GM21717 (cell line): ENCODE measurements around the gene GATA2.

Experiments
- ATAC-seq: cut with Tn5 transposase; IDR thresholded peaks from one replicate; pipeline ENCODE4 v1.9.1; 2021; ENCODE audit warnings: mild to moderate bottlenecking, moderate library complexity; ENCODE audit not compliant: unreplicated experiment

GATA2 gene

DNA sequence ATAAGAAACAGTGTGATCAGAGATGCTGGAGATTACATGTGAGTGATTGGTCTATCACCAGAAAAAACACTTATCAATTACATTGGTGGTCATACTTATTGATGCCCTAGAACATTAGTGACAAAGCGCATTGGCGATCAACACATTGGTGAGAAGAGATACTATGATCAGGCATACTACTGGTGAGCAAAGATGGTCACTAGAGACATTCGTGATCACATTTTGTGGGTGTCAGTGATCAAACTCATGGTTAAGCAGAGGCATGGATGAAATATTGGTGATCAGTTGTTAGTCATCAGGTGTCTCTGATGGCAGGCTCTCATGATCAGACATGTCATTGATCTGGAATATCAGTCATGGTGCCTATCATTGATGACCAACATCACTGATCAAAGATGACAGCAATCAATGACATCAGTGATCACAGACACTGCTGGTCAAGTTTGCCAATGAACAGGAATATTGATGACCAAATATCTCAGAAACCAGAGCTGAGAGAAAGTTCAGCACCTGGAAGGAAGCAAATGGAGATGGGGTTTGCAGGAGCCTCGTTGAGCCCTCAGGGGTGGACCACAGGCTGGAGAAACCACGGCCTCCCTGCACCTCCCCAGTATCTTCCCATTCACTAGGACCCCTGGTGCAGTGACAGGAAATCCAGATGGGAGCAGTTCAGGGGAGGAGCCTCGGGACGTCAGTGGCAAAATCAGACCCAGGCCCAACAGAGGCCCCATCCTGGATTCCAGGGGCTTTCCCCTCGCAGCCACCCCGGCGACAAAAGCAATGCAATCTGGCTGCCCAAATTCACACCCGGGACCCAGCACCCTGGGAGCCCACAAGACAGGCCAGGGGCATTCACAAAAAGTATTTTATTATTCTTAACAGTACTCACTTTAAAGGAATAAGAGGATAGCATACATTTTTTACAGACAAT, 14.2 kb downstream of the GATA2 start:
- no peak for ATAC-seq

DNA sequence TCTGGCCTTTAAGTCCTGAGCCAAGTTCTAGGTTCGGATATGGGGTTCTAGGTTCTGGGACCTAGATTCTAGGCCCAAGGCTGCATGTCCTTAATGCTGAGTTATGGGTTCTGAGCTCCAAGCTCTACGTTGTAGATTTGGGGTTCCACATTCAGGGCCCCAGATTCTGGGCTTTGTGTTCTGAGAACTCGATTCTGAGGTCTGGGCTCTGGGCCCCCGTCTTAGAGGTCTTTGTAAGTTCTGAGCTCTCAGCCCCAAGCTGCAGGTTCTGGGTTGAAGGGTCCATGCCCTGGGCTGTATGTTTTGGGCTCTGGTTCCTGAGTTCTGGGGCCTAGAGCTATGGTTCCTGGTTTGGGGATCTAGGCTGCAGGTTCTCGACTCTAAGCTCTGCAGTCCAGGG, 16.3 kb downstream of the GATA2 start:
- ATAC-seq, result no peak

DNA sequence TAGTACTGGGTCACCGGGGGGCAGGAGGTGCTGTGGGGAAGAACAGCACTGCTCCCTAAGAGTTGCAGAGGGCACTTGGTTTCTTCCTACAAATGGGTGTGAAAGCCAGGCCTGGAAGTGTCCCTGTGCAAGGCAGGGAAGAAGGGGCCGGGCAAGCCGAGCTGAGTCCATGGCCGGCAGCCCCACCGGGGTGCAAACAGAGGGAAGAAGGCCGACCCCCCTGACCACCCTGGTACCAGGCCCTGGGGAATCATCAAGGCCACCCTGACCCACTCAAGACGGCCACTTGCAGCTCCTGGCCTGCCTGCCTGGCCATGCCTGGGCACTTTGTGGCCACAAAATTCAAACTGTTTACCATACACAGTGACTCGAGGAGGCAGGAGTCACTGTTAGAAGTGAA, 17.6 kb downstream of the GATA2 start:
- no peak for ATAC-seq

DNA sequence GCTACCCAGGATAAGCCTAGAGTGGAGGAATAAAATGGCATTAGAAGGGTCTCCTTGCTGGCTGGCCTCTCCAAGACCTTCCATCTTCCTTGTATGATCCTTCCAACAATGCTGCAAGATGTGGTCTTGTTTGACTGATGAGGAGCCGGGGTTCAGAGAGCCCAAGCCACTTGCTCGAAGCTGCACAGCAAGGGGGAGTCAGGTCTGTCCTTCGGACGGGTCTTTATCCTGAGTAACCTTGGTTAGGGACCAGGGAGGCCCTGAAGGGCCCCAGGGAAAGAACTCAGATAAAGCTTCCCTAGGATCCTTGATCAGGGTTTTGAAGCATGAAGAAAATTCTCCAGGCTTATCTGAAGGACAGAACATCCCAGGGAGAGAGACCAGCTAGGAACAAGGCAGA, 19.3 kb downstream of the GATA2 start:
- ATAC-seq, result no peak

DNA sequence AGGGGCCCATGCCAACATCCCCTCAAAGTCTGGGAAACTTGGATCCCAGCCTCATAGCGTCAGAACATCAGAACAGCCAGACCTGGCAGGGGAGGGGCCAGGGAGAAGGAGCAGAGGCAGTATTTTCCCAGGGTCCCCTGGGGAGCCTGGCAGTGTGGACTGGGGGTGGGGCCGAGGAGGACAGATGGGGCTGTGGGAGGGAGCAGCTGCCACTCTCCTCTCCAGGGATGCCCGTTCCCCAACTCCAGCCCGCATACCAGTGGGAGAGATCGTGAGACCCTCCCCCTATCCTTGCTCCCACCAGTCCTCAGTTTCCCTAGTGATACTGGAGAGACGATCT, 19.9 kb downstream of the GATA2 start:
- ATAC-seq, result no peak

DNA sequence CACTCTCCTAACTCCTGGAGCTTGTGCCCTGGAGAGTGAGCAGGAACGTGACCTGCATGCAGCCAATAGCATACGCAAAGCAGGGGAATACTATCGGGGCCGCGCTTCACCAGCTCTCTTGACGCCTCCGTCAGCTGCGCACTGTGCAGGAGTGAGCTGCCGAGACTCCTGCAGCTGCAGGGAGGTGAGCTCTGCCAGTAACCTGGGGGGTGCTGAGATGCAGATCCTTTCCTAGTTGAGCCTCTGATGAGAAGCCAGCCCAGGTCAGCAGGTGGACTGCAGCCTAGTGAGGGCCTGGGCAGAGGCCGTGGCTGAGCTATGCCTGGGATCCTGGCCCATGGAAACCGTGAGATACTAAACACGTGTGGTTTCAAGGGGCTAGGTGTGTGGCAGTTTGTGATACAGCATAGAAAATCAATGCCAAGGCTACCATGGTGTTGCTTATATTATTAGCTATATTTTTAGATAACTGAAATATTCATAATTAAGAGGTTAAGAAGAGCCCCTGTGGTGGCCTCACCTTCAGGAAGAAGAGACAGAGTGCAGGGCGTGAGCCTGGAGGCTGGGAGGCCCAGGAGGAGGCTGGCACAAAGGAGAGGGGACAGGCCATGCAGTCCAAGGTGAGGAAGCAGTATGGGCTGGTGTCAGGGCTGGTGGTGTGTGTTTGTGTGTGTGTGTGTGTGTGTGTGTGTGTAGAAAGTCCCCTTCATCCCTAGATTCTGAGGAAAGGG, 20.4 kb downstream of the GATA2 start:
- no peak for ATAC-seq

DNA sequence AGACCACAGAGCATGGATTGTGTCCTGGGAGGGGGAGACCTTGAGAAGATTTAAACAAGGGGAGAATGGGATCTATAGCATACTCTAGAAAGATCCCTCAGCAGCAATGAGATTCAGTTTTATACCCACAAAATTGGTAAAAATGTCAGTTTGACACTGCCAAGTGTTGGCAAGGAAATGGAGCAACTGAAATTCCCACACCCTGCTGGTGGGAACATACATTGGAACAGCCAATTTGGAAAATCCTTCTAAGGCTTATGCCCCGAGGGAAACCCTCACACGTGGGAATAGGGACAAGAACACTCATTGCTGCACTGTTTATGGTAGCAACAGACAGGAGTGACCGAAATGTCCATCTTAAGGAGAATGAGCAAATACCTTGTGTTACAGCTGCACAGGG, 21.3 kb downstream of the GATA2 start:
- no peak for ATAC-seq

DNA sequence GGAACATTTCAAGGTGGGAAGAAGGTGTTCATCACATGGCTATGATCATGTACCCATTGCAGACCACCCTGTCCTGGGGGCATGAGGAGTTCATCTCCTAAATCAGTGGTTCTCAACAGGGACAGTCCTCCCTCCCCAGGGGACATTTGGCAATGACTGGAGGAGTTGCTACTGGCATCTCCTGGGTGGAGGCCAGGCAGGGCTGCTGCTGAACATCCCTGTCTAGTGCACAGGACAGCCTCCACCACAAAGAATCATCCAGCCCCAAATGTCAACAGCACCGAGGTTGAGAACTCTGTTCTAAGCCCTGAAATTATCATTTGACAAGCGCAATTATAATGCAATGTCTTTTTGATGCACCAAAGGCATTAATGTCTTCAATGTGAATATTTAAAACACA, 21.9 kb downstream of the GATA2 start:
- ATAC-seq, result no peak

DNA sequence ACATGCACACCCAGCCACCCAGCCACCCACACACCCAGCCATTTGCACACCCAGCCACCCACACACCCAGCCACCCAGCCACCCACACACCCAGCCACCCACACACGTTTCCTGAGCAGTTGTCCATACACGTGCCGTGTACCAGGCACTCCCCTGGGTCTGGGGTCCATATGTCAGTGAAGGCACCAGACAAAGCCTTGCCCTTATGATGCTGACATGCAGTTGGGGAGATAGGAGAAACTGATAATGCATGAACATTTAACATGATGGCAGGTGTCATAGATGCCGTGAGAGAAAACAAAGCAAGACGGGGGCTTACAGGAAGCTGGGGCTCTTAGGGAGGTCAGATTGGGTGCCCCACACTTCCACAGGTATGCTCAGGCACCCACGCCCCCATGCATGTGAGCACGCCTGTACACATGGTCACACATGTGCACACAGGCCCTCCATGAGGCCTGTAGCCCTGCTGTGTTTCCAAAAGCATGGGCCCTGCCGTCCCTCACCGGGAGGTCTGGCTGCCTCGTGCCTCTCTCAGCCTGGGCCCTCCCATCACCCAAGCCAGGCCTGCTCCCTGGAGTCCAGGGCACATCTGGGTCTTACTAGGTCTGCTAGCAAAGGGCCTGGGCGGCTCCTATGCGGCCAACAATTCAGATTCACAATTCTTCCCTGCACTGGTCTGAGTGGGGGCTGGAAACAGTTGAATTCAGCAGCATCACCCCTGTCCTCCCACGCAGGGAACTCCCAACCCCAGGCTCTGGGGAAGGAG, 22.7 kb downstream of the GATA2 start:
- ATAC-seq, result no peak

DNA sequence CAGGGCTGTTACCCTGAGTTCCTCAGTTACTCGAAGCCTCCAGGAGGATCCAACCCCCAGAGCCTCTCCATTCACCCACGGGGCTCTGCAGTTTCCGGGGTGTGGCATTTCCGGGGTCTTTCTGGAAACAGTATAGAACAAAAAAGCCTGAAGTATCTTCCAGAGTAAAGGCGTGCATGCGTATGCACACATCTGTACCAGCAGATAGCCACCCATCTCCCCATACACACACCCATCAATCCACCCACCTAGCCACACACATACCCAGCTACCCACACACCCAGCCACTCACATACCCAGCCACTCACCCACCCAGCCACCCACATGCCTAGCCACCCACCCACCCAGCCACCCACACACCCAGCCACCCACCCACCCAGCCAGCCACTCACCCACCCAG, 23.4 kb downstream of the GATA2 start:
- ATAC-seq, result no peak

DNA sequence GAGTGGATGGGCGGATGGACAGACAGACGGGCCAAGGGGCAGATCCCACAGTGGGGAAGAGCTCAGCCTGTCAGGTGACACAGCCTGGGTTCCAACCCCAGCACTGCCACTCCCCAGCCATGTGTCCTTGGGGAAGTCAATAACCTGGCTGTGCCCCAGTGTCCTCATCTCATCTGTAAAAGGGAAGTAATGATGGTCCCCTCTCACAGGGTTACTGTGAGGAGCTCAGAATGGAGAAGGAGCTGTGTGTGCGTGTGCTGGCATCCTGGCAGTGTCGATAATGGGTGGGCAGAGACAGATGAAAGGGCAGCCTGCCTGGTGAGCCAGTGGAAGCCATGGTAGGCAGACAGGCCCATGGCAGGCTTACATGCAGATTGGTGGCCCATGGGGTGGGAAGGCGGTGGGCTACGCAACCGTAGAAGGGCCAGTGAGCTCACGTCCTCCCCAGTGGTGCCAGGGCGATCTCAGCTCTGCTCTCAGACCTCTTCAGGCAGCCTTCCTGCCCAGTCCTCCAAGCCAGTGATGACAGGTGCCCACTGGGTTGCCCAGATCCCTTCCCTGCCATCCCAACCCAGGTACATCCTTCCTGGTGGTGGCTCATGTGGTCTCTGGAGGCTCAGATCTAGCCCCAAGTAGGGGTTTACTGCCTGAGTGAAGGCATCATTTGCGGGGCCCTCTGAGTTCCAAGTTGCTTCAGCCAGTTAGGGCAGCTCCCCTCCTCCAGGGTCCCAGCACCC, 24.0 kb downstream of the GATA2 start:
- no peak for ATAC-seq

DNA sequence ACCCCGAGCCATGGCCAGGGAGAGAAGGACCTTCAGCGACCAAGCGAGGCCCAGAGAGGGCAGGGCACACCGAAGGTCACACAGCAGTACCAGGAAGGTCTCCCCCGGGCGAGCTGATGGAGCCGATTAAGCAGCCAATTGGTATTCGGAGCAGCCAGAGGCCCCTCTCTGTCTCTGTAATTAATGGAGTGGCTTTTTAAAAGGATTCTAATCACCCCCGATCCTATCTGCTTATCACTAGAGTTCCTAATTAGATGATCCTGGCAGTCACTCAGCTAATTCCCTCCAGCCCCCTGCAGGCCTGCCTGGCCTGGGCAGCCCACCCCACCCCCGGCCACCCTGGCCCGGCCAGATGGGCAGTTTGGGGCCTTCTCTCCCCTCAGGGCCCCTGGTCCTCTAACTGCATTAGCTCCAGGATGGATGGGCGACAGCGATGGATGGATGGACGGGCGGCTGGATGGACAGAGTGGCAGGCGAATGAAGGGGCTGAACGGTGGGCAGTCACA, 24.7 kb downstream of the GATA2 start:
- ATAC-seq, result no peak

DNA sequence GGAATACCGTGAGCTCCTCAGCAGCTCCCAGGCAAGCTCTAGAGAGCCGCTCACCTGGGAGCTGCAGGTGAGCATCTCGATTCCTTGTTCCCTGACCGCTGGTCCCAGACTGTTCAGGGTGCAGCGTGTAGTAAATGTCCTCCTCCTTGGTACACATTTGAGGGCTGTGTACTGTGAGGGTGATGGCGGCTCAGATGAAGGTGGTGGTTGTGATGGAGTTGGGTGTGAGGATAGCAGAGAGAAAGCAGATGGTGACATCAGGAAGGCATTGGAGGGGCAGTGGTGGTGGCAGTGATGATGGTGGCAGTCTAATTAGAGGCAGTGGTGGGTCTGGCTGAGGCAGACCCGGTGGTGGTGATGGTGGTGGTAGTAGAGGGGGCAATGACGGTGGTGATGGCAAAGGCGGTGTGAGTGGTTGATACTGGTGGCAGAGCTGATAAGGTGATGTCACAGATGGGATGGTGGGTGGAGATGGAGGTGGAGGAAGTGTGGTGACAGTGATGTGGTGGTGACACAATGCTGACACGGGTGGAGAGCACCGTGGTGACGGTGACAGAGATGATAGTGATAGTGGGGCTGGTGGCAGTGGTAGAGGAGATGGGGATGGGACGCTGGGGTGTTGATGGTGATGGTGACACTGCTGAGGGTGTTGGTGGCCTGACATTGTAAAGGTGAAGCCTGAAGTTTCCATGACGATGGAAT, 26.0 kb downstream of the GATA2 start, which contains the start of gene DNAJB8:
Gene DNAJB8, minus strand, starts transcription at position 51 of the 702 bp plus-strand sequence. CDS start 3,645 bp downstream, outside the sequence.
- ATAC-seq, result no peak

DNA sequence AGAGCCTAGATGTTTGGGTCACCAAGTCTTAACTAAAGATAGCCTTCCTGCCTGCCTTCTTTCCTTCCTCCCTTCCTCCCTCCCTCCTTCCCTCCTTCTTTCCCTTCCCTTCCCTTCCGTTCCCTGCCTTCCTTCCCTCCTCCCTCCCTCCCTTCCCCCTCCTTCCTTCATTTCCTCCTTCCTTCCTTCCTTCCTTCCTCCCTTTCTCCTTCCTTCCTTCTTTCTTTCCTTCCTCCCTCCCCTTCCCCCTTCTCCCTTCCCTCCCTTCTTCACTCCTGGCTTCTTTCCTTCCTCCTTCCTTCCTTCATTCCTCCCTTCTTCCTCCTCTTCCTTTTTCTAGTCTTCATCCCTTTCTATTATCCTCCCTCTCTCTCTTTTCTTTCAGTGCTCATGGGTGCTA, 28.3 kb downstream of the GATA2 start:
- ATAC-seq, result no peak

DNA sequence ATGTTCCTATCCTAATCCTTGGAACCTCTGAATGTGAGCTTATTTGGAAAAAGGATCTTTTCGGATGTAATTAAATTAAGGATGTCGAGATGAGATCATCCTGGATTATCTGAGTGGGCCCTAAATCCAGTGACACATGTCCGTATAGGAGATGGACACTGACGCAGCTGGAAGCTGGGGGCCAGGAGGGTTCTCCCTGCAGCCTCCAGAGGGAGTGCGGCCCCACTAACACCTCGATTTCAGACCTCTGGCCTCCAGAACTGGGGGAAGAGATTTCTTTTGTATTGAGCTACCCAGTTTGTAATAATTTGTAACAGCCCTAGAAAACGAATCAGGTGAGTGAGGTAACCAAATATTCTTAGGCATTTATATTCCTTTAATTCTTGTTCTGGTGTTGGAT, 28.8 kb downstream of the GATA2 start:
- ATAC-seq, result no peak

DNA sequence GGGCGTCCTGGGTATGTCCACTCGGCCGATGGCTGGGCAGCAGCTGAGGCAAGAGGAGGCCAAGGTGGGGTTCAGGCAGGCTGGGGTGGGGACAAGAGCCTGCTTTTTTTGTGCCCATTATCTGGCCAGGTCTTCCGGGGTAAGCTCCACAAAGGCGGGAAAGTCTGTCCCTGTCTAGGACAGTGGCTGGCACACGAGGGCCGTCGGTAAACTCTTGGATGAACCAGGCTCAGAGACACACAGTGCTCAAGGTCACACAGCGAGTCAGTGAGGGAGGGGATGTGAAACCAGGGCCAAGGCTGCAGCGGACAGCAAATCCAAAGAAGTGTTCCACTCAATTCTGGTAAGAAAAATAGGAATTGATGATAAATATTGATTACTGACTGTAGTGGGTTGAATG, 29.2 kb downstream of the GATA2 start:
- no peak for ATAC-seq

DNA sequence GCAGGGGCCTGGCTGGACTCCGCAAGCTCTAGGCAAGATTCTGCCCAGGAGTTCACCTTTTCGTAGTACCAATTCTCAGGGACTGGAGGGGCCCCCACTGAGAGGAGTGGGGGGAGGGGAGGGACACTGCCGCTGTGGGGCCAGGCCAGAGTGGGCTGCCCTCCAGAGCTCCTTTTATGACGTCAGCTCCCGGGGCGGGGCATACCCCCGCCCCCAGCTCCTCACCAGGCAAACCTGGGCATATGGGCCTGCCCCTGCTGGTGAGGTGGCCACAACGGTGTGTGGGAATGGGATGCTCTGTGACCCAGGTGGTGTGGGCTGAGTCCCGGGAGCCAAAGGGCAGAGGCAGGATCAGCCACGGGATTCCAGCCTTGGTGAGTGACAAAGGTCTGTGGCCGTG, 29.6 kb downstream of the GATA2 start:
- ATAC-seq, result no peak

DNA sequence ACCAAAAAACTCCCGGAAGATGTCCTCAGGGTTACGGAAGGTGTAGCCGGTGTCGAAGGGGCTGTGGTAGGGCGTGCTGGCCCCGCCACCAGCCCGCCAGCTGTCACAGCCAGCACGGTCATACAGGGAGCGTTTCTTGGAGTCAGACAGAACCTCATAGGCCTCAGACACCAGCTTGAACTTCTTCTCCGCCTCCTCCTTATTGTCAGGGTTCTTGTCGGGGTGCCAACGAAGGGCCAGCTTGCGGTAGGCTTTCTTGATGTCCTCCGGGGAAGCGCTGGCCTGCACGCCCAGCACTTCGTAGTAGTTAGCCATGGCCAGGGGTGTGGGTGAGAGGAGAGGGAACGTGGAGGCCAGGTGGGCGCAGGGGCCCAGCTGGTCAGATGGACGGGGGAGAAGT, 30.1 kb downstream of the GATA2 start:
- ATAC-seq, result no peak

DNA sequence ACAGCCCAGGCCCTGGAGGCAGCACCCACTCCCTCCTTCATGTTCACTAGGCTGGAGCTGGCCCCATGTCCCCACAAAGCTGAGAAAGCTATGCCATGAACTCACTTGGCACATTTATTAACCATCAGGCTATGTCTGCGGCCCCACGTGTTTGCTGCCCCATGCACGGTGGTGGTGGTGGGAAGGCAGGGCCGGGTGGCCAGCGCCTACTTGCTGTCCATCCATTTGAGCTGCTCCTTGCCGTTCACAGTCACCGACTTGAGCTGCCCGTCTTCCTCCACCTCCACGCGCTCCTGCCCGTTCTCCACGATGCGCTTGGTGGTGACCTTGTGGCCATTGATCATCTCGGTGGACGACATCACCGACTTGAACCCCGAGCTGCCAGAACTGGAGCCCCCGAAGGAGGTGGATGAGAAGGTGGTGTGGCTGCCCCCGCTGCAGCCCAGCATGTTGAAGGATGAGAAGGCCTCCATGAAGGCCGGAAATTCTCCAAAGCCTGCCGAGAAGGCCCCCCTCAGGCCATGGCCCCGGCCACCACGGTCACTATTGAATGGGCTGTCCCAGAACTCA, 30.6 kb downstream of the GATA2 start:
- no peak for ATAC-seq

DNA sequence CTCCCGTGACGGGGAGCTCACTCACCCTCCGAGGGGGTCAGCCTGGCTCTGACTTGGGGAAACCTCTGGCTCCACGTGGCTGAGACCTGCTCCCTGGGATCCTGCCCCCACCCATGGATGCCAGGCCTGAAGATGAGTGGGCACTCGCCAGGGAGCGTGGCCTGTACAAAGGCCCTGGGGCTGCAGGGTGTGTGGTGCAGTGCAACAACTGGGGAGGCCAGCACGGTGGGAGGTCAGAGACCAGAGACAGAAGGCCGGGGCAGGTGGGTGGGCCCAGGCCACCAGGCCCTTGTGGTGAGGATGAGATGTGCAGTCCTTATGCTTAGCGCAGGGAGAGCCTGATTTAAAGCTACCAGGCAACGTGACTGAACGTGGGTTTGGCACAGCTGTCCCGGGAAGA, 31.3 kb downstream of the GATA2 start:
- ATAC-seq, result no peak
